Neural crest cell (in vitro differentiated cells): Measurements from ENCODE around the gene RARS2. TPM values are rescaled to one million over a fixed set of nuclear protein-coding genes. Genes with fewer than 3 reads are reported as not detected.

Experiments used
- DNase-seq: peaks from one replicate; pipeline ENCODE4 v3.0.0; 2021; ENCODE audit warnings: low read depth, mixed read lengths, low spot score
- H3K27ac Mint-ChIP-seq: one replicate; pipeline ENCODE4 v1.8.0; 2021; ENCODE audit warnings: mild to moderate bottlenecking, mixed read lengths; ENCODE audit not compliant: unreplicated experiment
- H3K27me3 Mint-ChIP-seq: 2 replicates; pipeline ENCODE4 v1.8.0; 2021; ENCODE audit warnings: low read depth, mild to moderate bottlenecking, mixed read lengths
- H3K36me3 Mint-ChIP-seq: 2 replicates; pipeline ENCODE4 v1.8.0; 2021; ENCODE audit warnings: low read depth, mild to moderate bottlenecking, mixed read lengths
- H3K4me1 Mint-ChIP-seq: 2 replicates; pipeline ENCODE4 v1.8.0; 2021; ENCODE audit warnings: mixed read lengths
- H3K4me3 Mint-ChIP-seq: one replicate; pipeline ENCODE4 v1.8.0; 2021; ENCODE audit warnings: mild to moderate bottlenecking, mixed read lengths
- H3K9me3 Mint-ChIP-seq: 2 replicates; pipeline ENCODE4 v1.8.0; 2021; ENCODE audit warnings: mixed read lengths
- CTCF ChIP-seq: fragments of 200-600 bp; sonication (generic); conservative IDR thresholded peaks from 2 replicates; pipeline ENCODE4 v1.5.0; 2021; ENCODE audit warnings: antibody characterized with exemption, mild to moderate bottlenecking
- total RNA-seq: library from RNA; stranded (reverse); gene quantifications from 2 replicates; pipeline ENCODE4 v1.2.1, GENCODE V29; 2021

Gene RARS2
- total RNA-seq, 1 donor from 2014 or later: 39.5 TPM

- Mint-ChIP-seq H3K4me3 (peak within 1 kb of the TSS; percentile 98), H3K9me3 (no peaks in the 10 kb centered on the region), H3K36me3 (no peaks in the 10 kb centered on the region), H3K4me1 (peaks cover 12% of the 10 kb centered on the region), H3K27me3 (peaks cover 10% of the 10 kb centered on the region), H3K27ac (peak within 1 kb of the TSS; percentile 100)
- peak; percentile 37 for TF ChIP-seq CTCF
- DNase-seq: peak; percentile 80
These were observed 117.0 kb downstream of the RARS2 start, which contains the start of gene SLC35A1 for GRCh38 chr6:87472525-87473418. Gene SLC35A1 (plus strand): TSS chr6:87472974. CDS start chr6:87473004, 30 bp downstream.

DNA sequence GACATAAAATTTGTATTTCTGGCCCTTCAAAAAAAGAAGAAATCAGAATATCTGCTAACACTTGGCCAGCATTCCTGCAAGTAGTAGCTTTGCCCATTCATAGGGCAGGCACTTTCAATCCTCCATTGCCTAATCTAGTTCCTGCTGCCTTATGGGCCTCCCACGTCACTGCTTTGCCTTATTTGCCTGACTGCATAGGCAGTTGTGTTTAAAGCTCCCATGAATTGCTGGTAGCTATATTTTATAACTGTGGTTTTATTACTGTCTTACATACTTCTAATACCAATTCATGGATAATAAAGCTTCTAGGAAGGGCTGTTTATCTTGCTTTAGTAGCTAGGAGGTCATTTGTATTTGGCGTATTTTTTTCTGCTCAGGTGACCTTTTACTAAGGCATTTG is 124.7 kb downstream of the RARS2 start:
- no peak for DNase-seq
- TF ChIP-seq CTCF: no peak
- no peaks in the 10 kb centered on the region for H3K4me1 Mint-ChIP-seq
- H3K27me3 Mint-ChIP-seq: peaks cover 56% of the 10 kb centered on the region
- no peaks in the 10 kb centered on the region for H3K36me3 Mint-ChIP-seq
- no peaks in the 10 kb centered on the region for H3K9me3 Mint-ChIP-seq
- H3K4me3 Mint-ChIP-seq: no peak overlapping the region
- H3K27ac Mint-ChIP-seq: no peak overlapping the region

Other genes starting within 250 kb of the RARS2 start
- 3.5 and 4.5 TPM in 2 replicates for gene C6orf163, start 245.2 kb downstream of the RARS2 start, total RNA-seq
- 0.86 and 0.93 TPM in 2 replicates for gene CFAP206, start 182.0 kb downstream of the RARS2 start, total RNA-seq
- 15.3 and 15.7 TPM in 2 replicates for gene SLC35A1, start 117.0 kb downstream of the RARS2 start, total RNA-seq
- 35.4 and 37.3 TPM in 2 replicates for gene ORC3, start 148 bp upstream of the RARS2 start, total RNA-seq
- 67.4 and 71.9 TPM in 2 replicates for gene AKIRIN2, start 112.2 kb upstream of the RARS2 start, total RNA-seq